GM10266 (cell line): ENCODE data around the gene NEDD9.

ENCODE experiments used
- DNase-seq: peaks from one replicate; pipeline ENCODE4 v3.0.0; 2012; ENCODE audit errors: extremely low spot score
- TF ChIP-seq, protein P1 (sequence below): IDR thresholded peaks from 2 replicates; pipeline ENCODE4 v1.5.1; 2012; ENCODE audit warnings: mild to moderate bottlenecking, low read depth; ENCODE audit not compliant: control insufficient read depth, insufficient read depth; ENCODE audit errors: missing control alignments

The NEDD9 gene

DNA sequence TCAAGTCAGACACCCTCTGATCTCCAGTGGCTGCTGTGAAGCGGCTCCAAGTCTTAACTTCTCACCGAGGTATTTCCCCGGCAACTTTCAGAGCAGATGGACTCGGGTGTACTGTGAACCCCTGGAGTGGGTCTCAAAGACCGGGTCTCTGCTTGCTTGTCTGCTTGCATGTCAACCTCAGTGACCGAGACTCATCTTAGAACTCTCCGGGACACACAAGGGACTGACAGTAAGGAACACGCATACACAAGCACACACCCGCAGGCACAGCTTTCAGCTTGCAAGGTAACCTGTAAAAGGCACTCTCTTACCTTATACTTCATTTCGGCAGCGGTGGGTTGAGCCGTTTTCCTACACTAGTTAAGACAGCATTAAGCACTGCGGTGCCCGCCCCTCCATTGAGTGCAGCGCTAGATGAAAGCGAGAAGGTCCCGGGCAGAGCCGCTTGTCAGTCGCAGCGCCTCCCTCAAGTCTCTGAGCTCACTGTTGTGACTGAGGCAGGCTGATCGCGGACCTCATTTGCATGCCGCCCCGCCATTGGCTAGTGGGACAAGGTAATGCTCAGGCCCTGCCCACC, at the start of gene NEDD9:
NEDD9 (minus strand) TSS at position 476 of the 577 bp plus-strand sequence; CDS start at position 323, 153 bp downstream.
- TF ChIP-seq, protein P1, sequence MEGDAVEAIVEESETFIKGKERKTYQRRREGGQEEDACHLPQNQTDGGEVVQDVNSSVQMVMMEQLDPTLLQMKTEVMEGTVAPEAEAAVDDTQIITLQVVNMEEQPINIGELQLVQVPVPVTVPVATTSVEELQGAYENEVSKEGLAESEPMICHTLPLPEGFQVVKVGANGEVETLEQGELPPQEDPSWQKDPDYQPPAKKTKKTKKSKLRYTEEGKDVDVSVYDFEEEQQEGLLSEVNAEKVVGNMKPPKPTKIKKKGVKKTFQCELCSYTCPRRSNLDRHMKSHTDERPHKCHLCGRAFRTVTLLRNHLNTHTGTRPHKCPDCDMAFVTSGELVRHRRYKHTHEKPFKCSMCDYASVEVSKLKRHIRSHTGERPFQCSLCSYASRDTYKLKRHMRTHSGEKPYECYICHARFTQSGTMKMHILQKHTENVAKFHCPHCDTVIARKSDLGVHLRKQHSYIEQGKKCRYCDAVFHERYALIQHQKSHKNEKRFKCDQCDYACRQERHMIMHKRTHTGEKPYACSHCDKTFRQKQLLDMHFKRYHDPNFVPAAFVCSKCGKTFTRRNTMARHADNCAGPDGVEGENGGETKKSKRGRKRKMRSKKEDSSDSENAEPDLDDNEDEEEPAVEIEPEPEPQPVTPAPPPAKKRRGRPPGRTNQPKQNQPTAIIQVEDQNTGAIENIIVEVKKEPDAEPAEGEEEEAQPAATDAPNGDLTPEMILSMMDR, result no peak

DNA sequence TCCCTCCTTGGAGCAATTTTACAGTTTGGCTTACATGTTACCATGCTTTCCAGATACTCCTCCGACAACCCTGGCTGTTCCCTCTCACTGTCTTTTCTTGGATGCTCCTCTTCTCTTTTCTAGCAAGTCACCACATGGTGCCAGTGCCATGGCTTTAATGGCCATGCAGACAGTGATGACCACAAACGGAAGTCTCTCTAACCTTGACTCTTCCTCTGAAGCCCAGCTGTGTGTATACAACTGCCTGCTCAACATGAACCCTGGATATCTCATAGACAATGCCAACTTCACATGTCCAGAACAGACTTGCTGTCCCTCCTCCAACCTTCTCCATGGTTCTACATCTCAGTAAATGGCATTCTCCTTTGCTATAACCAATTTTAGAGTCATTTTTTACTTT, 49.8 kb upstream of the NEDD9 start:
- TF ChIP-seq, protein P1, result no peak
- no peak for DNase-seq

More for the DNA sequence above, at the start of gene NEDD9:
- DNase-seq, result peak; percentile 94

- TF ChIP-seq, protein P1, result no peak
Measured at GRCh38 chr6:11280394-11280793, 47.9 kb upstream of the NEDD9 start.

DNA sequence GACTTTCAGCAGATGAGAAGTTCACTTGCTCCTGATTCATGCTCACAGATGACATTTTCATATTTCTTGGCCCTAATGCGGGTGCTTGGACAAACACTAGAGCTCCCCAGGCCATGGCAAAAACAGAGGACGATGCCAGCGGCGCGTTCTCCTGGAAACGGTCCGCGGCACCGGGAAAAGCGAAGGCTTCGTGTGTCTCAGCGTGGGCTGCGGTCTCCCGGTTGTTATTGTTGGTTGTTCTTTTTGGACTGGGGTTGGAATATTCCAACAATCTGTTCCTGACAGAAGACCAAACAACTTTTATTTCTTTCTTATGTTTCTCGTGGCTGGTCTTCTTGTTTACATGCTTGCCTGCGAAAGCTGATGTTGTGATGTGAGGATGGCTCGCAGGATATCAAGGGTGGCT, 46.8 kb upstream of the NEDD9 start:
- DNase-seq, result no peak
- TF ChIP-seq, protein P1, result no peak

More at GRCh38 chr6:11280394-11280793, 47.9 kb upstream of the NEDD9 start:
- DNase-seq, result no peak

GRCh38 chr6:11278207-11278559, 45.7 kb upstream of the NEDD9 start:
- DNase-seq, result no peak
- TF ChIP-seq, protein P1, result no peak

- peak; percentile 72 for DNase-seq
- TF ChIP-seq, protein P1, result no peak
Measured at GRCh38 chr6:11277275-11278206, 45.1 kb upstream of the NEDD9 start.

- DNase-seq, result no peak
- TF ChIP-seq, protein P1, result no peak
Measured at GRCh38 chr6:11276911-11277274, 44.4 kb upstream of the NEDD9 start.
